ENCODE measurements around the gene CRYBG2. TPM values are rescaled to one million over a fixed set of nuclear protein-coding genes. Genes with fewer than 3 reads are reported as not detected.

Gene CRYBG2
- total and polyA plus RNA-seq, 10 of the 15 experiments (the other 5 are each of a cell fraction or from before 2014, with no cell fraction given): 0.03 to 1.2 (median 0.11) TPM; not detected in 4

- TF ChIP-seq CTCF (IDR thresholded peaks at IDR 0.05 in 2 of 3, conservative IDR thresholded peaks at IDR 0.05 in 1 of 3; ENCODE audit: control insufficient read depth in 2 of 3, extremely low read depth in 1 of 3, insufficient read depth in 1 of 3, low read depth in 3 of 3, low read length in 3 of 3) (peak; percentile 86 to 89 (median 88)), CBFB (IDR thresholded peaks at IDR 0.05; ENCODE audit: low read depth) (no peak), ZNF207 (IDR thresholded peaks at IDR 0.05; ENCODE audit: borderline replicate concordance) (no peak; the same call in 1 of the 2 replicates), RUNX3 (IDR thresholded peaks at IDR 0.05; ENCODE audit: low read length) (0 out of 2 replicates have a peak, but pooled peaks have one; percentile 16), KAT2A (conservative IDR thresholded peaks at IDR 0.05; ENCODE audit: control insufficient read depth, low read depth, low read length) (no peak), POLR2AphosphoS5 (IDR thresholded peaks at IDR 0.05; ENCODE audit: low read length) (no peak), E4F1 (IDR thresholded peaks at IDR 0.05; ENCODE audit: borderline replicate concordance, partially characterized antibody) (no peak)
- TF ChIP-seq, protein P1, sequence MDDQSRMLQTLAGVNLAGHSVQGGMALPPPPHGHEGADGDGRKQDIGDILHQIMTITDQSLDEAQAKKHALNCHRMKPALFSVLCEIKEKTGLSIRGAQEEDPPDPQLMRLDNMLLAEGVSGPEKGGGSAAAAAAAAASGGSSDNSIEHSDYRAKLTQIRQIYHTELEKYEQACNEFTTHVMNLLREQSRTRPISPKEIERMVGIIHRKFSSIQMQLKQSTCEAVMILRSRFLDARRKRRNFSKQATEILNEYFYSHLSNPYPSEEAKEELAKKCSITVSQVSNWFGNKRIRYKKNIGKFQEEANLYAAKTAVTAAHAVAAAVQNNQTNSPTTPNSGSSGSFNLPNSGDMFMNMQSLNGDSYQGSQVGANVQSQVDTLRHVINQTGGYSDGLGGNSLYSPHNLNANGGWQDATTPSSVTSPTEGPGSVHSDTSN (IDR thresholded peaks at IDR 0.05; ENCODE audit: insufficient replicate concordance, low read depth, low read length): no peak
Observed at GRCh38 chr1:26275580-26276431, 78.1 kb downstream of the CRYBG2 start (continued).

Data from GM12878 (cell line).